Panc1 (cell line): Measurements from ENCODE around the gene CFAP100. TPM values are rescaled to one million over a fixed set of nuclear protein-coding genes. Genes with fewer than 3 reads are reported as not detected.

ENCODE experiments used
- ATAC-seq: fragments of 200-7000 bp; cut with Tn5 transposase; 2 replicates; pipeline ENCODE4 v1.9.1; 2020; ENCODE audit warnings: mild to moderate bottlenecking, moderate library complexity
- BruUV-seq: library from RNA; stranded (reverse); fragments of 400-500 nt; replicated peaks from 2 replicates; lab custom pipeline; 2021; lab: Mats Ljungman, UMichigan
- CTCF ChIA-PET: fragments of 300-600 bp; sonication (Branson Sonifier 250); formaldehyde crosslinking; loops from one replicate; lab custom pipeline; 2022; ENCODE audit warnings: antibody characterized with exemption; lab: Charles Lee
- POLR2A ChIA-PET: fragments of 300-600 bp; sonication (Branson Sonifier 250); formaldehyde crosslinking; loops from one replicate; lab custom pipeline; 2022; ENCODE audit warnings: antibody characterized with exemption; lab: Charles Lee
- DNase-seq: peaks from one replicate; pipeline ENCODE4 v3.0.0-alpha.2; 2010; ENCODE audit warnings: low read depth, low spot score
- H3K27ac ChIP-seq: 2 replicates; pipeline ENCODE4 v1.5.1; 2011; ENCODE audit warnings: mild to moderate bottlenecking, low read length, inconsistent platforms
- H3K27me3 ChIP-seq: fragments of 200-500 bp; sonication (Bioruptor generic); 2 replicates; pipeline ENCODE4 v1.6.0; 2014; ENCODE audit warnings: low read length, inconsistent platforms; ENCODE audit not compliant: control insufficient read depth, insufficient read depth
- H3K36me3 ChIP-seq: fragments of 200-500 bp; sonication (Bioruptor generic); 2 replicates; pipeline ENCODE4 v1.5.1; 2014; ENCODE audit warnings: inconsistent platforms, mild to moderate bottlenecking, low read length, moderate library complexity; ENCODE audit not compliant: control insufficient read depth, insufficient read depth
- H3K4me1 ChIP-seq: 2 replicates; pipeline ENCODE4 v1.5.1; 2011; ENCODE audit warnings: inconsistent platforms, mild to moderate bottlenecking, low read length, moderate library complexity; ENCODE audit not compliant: control insufficient read depth, insufficient read depth
- H3K4me3 ChIP-seq, 2 experiments: 2 replicates each; pipeline ENCODE4 v1.5.1; 2011 to 2012; ENCODE audit warnings: low read depth in 2 of 2, low read length in 2 of 2, mild to moderate bottlenecking in 2 of 2, inconsistent platforms in 1 of 2, moderate library complexity in 1 of 2
- H3K9me3 ChIP-seq: fragments of 200-500 bp; sonication (Bioruptor generic); 2 replicates; pipeline ENCODE4 v1.5.1; 2014; ENCODE audit warnings: low read depth, mild to moderate bottlenecking, inconsistent platforms, low read length, moderate library complexity; ENCODE audit not compliant: control insufficient read depth, insufficient read depth
- CTCF ChIP-seq: fragments of 450-650 bp; IDR thresholded peaks from 2 replicates; pipeline ENCODE4 v1.5.1; 2017; ENCODE audit warnings: mild to moderate bottlenecking
- POLR2AphosphoS5 ChIP-seq: IDR thresholded peaks from 2 replicates; pipeline ENCODE4 v1.6.1; 2012; ENCODE audit warnings: mild to moderate bottlenecking, low read depth, low read length, moderate library complexity
- SIN3A ChIP-seq: IDR thresholded peaks from 2 replicates; pipeline ENCODE4 v1.6.1; 2012; ENCODE audit warnings: low read depth, mild to moderate bottlenecking, low read length, moderate library complexity, borderline replicate concordance; ENCODE audit not compliant: insufficient read depth
- TCF7L2 ChIP-seq: IDR thresholded peaks from 2 replicates; pipeline ENCODE4 v1.6.1; 2011; ENCODE audit warnings: mild to moderate bottlenecking, low read depth, low read length, inconsistent platforms
- in situ Hi-C: cut with HindIII; loops from 2 replicates; pipeline ENCODE4 v1.10.0; 2016; ENCODE audit warnings: low sequenced_read_pairs, low pct_unique_long_range_greater_than_20kb
- intact Hi-C: fragments of 100-400 bp; cut with micrococcal nuclease; formaldehyde crosslinking; loops from one replicate; pipeline ENCODE4 v1.10.0; 2022; ENCODE audit not compliant: unreplicated experiment
- total RNA-seq: library from RNA; stranded (reverse); gene quantifications from one replicate; pipeline ENCODE4 v1.2.1, GENCODE V29; 2021; ENCODE audit not compliant: unreplicated experiment
- TF ChIP-seq, protein P1 (sequence below), 2 experiments: IDR thresholded peaks; 2 replicates each; pipeline ENCODE4 v1.6.1; 2011 to 2012; ENCODE audit warnings: low read depth in 2 of 2, control low read depth in 1 of 2, low read length in 1 of 2, mild to moderate bottlenecking in 1 of 2, moderate library complexity in 1 of 2; ENCODE audit not compliant: insufficient read depth in 1 of 2

Gene CFAP100
- total RNA-seq, 1 experiment from 2014 or later = not detected

- Histone ChIP-seq H3K4me1 (no peaks in the 10 kb centered on the region), H3K27ac (no peak overlapping the region), H3K4me3 (no peak overlapping the region), H3K9me3 (no peaks in the 10 kb centered on the region), H3K27me3 (no peaks in the 10 kb centered on the region), H3K36me3 (no peaks in the 10 kb centered on the region)
- POLR2A ChIA-PET = no interaction called here
- CTCF ChIA-PET = no interaction called here
- in situ Hi-C loops = no loop called here
- ATAC-seq = no peak
- no peak for TF ChIP-seq CTCF
- no peak for TF ChIP-seq SIN3A
- TF ChIP-seq TCF7L2 = no peak
- TF ChIP-seq, protein P1, sequence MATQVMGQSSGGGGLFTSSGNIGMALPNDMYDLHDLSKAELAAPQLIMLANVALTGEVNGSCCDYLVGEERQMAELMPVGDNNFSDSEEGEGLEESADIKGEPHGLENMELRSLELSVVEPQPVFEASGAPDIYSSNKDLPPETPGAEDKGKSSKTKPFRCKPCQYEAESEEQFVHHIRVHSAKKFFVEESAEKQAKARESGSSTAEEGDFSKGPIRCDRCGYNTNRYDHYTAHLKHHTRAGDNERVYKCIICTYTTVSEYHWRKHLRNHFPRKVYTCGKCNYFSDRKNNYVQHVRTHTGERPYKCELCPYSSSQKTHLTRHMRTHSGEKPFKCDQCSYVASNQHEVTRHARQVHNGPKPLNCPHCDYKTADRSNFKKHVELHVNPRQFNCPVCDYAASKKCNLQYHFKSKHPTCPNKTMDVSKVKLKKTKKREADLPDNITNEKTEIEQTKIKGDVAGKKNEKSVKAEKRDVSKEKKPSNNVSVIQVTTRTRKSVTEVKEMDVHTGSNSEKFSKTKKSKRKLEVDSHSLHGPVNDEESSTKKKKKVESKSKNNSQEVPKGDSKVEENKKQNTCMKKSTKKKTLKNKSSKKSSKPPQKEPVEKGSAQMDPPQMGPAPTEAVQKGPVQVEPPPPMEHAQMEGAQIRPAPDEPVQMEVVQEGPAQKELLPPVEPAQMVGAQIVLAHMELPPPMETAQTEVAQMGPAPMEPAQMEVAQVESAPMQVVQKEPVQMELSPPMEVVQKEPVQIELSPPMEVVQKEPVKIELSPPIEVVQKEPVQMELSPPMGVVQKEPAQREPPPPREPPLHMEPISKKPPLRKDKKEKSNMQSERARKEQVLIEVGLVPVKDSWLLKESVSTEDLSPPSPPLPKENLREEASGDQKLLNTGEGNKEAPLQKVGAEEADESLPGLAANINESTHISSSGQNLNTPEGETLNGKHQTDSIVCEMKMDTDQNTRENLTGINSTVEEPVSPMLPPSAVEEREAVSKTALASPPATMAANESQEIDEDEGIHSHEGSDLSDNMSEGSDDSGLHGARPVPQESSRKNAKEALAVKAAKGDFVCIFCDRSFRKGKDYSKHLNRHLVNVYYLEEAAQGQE (IDR thresholded peaks at IDR 0.05; ENCODE audit: insufficient read depth in 1 of 2, low read depth in 2 of 2, low read length in 1 of 2) = no peak
- TF ChIP-seq POLR2AphosphoS5 = no peak
- intact Hi-C loops = no loop called here
- no TSS peak for BruUV-seq
- no peak for DNase-seq
Measured at GRCh38 chr3:126439968-126440708, 45.4 kb downstream of the CFAP100 start.

DNA sequence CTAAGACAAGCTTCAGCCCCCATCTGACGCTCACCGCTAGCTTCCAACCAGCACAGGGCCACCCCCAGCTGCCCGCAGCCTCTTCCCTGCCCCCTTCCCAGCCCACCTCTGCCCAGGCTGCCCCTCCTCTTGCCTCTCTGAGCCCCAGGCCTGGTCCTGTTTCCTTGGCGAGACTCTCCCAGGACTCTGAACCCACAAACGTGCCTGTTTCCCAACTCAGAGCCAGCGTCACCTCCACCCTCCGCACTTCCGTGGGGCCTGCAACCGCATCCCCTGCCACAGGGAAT is 45.9 kb downstream of the CFAP100 start:
- no TSS peak for BruUV-seq
- Histone ChIP-seq H3K4me3 (no peak overlapping the region), H3K4me1 (no peaks in the 10 kb centered on the region), H3K27ac (no peak overlapping the region), H3K9me3 (no peaks in the 10 kb centered on the region), H3K36me3 (no peaks in the 10 kb centered on the region), H3K27me3 (no peaks in the 10 kb centered on the region)
- no peak for DNase-seq
- ChIA-PET CTCF (no interaction called here), POLR2A (no interaction called here)
- intact Hi-C loops = no loop called here
- TF ChIP-seq CTCF = no peak
- TF ChIP-seq POLR2AphosphoS5 = no peak
- TF ChIP-seq, protein P1 (IDR thresholded peaks at IDR 0.05; ENCODE audit: insufficient read depth in 1 of 2, low read depth in 2 of 2, low read length in 1 of 2) = no peak
- no peak for TF ChIP-seq SIN3A
- no peak for TF ChIP-seq TCF7L2
- in situ Hi-C loops = no loop called here
- no peak for ATAC-seq
